ENCODE measurements around the gene NPBWR2. TPM values are rescaled to one million over a fixed set of nuclear protein-coding genes. Genes with fewer than 3 reads are reported as not detected.

Gene NPBWR2
- not detected for total RNA-seq

DNA sequence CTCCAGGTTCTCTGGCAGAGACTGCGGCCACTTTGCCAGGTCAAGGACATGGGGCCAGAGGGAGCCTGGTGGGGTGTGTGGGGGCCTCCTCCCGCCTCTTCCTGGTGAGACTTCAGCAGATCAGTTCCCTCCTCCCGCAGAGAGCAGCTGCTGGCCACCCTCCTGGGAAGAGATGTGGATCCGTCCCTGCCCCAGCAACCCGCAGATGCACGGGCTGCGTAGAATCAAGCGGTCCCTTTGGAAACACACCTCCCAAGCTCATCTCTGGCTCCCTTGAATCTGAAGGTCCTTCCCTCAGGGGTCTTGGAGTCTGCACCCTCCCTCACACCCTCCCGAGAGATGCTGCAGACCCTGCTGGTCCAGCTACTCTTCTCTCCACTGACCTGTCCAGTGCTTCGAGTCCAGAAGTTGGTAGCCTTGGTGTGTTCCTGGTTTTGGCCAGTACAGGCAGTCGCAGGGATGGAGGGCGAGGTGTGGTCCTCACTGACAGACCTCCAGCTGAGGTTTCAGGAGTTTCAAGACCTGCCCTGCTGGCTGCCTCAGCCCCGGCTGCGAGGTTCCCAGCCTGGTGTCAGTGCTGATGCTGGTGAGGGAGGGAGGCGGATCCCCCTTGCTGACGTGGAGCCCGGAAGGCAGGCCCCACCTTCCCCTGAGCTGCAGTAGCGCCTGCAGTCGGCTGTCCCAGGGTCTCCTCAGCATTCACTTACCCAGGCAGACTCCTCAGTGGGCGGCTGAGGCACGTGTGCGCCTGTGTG lies at the start of gene NPBWR2:
NPBWR2 (minus strand) TSS at position 585 of the 755 bp plus-strand sequence. CDS start 734 bp downstream, outside the sequence.

DNA sequence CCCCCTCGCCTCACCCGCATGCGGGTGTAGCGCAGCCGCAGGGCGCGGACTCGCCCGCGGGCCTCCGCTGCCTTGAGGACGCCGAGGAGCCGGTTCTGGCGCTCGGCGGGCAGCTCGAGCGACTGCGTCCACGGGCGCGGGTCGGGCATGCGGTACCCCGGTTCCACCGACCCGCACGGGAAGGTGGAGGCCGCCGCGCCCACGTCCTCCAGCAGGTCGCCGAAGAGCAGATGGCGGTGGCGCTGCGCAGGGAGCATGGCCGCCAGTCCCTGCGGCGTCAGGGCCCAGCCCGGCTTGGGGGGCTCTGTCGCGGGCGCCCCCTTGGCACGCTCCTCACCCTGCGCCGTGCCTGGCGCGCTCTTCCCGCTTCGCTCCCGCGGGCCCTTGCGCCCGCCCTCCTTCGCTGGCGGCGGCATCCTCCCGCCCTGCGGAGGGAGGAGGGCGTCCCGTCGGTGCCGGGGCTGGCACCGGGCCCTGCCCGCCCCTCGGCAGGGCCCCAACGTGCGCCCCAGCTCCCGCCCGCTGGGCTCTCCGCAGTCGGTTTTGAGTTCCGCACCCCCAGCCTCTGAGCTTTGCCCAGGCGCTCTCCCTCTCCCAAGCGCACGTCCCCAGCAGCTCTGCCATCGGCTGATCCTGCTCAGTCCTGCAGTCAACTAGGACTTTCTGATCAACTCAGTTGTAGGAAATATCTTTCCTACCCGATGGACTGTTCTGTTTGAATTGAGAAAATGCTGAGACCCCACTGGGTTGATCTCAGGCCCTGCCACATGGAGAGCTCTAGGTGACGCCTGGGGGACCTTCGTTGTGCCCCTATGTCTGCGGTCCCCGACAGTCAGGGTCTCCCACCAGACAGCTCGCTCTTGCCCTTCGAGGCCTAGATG lies 23.3 kb downstream of the NPBWR2 start, which contains the start of gene LKAAEAR1:
LKAAEAR1 (minus strand) TSS at position 595 of the 881 bp plus-strand sequence; CDS start at position 416, 179 bp downstream.

DNA sequence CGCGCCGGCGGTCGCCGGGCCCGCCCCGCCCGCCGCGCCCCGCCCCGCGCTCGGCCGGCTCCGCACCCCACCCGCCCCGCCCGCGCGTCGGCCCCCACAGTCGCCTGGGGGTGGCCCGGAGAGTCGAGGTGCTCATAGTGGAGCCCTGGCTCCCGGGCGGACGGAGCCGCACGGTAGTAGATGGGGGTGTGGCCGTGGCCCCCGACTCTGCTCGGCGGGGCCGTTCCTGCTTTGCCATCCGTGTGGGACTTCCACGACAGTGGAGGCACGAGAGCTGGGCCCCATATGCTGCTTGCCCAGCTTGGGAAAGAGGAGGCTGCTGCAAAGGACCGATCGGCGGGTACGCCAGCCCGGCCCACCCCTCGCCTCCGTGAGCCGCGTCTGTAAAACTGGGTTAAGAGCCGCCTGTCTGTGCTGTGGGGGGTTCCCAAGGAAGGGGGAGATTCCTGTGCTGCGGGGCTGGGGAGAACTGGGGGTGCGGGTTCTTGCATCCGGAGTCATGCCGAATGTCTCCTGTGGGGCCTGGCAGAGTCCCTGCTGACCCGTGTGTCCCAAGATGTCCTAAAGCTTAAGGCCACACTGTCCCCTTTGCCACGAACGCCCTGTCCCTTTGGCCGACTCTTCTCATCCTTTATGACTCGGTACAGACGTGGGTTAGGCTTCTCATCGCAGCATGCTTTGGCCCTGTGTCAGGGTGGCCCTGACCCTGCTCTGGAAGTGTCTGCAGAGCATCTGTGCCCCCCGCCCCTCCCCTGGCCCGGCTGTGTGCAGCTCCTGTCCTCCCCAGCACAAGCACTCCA lies 27.2 kb downstream of the NPBWR2 start, which contains the start of gene OPRL1:
OPRL1 (plus strand) TSS at position 70 of the 800 bp plus-strand sequence. CDS start 12,639 bp downstream, outside the sequence.

DNA sequence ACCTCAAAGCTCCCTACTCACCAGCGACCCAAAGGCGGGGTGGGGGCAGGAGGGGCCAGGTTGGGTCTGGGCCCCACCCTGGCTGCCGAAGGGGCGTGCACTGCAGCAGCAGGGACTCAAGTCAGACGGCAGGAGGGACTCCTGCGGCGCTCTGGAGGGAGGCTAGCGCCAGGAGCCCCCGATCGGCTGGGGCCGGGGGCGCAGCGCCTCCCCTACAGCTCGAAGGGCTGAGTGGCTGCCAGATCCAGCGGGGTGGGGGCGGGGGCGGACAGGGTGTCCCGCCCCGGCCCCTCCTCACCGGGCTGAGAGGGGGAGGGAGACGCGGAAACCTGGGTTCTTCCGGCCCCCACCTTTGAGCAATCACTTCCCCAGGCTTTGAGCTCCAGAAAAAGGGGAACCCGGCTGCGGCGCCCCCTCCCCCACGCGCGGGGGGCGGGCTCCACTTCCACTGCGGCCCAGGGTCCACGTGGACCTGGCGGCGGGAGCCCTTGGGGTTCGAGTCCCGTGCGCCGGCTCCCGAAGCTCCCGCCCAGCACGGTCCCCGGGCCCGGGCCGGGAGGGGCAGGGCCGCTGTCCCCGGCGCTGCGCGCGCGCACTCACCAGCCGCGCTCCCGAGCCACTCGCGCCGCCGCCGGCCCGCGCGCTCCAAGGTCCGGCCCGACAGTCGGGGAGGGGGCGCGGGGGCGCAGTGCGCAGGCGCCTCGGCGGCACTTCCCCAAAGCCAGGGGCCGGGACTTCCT lies 27.9 kb downstream of the NPBWR2 start, which contains the start of gene RGS19:
RGS19 (minus strand) TSS at position 246 of the 740 bp plus-strand sequence. CDS start 2,632 bp downstream, outside the sequence.

GRCh38 chr20:64062596-64063388 lies 44.6 kb downstream of the NPBWR2 start, which contains the start of gene TCEA2:
TCEA2 (plus strand) TSS chr20:64063198; CDS start chr20:64063313, 115 bp downstream.

Other genes with a start within 250 kb of the NPBWR2 start
- not detected for gene ABHD16B, start 246.1 kb downstream of the NPBWR2 start, total RNA-seq
- 69.2 TPM for gene TPD52L2, start 242.3 kb downstream of the NPBWR2 start, total RNA-seq
- 55.5 TPM for gene DNAJC5, start 212.4 kb downstream of the NPBWR2 start, total RNA-seq
- gene UCKL1, start 151.1 kb downstream of the NPBWR2 start, total RNA-seq: 44.6 TPM
- 19.7 TPM for gene ZNF512B, start 137.6 kb downstream of the NPBWR2 start, total RNA-seq
- gene SAMD10, start 127.9 kb downstream of the NPBWR2 start, total RNA-seq: 8.9 TPM
- gene PRPF6, start 126.4 kb downstream of the NPBWR2 start, total RNA-seq: 80.9 TPM
- gene C20orf204, start 71.4 kb downstream of the NPBWR2 start, total RNA-seq: 1.0 TPM
- gene SOX18, start 57.9 kb downstream of the NPBWR2 start, total RNA-seq: 7.1 TPM
- gene TCEA2, start 44.4 kb downstream of the NPBWR2 start, total RNA-seq: 41.7 TPM
- gene RGS19, start 28.0 kb downstream of the NPBWR2 start, total RNA-seq: 6.3 TPM
- 3.5 TPM for gene OPRL1, start 27.5 kb downstream of the NPBWR2 start, total RNA-seq
- gene LKAAEAR1, start 23.2 kb downstream of the NPBWR2 start, total RNA-seq: 0.82 TPM
- 37.3 TPM for gene MYT1, start 56.9 kb upstream of the NPBWR2 start, total RNA-seq
- 326 TPM for gene PCMTD2, start 148.2 kb upstream of the NPBWR2 start, total RNA-seq